H9 (cell line): ENCODE data around the gene RPL36A. TPM values are rescaled to one million over a fixed set of nuclear protein-coding genes. Genes with fewer than 3 reads are reported as not detected.

Source experiments
- DNase-seq: peaks from one replicate; pipeline ENCODE4 v3.0.0-alpha.2; 2017
- H2AFZ ChIP-seq: one replicate; pipeline ENCODE4 v1.6.1; 2013; ENCODE audit warnings: mild to moderate bottlenecking, low read length, control low read depth, moderate library complexity
- H2AK5ac ChIP-seq: 2 replicates; pipeline ENCODE4 v1.6.1; 2013; ENCODE audit warnings: low read length, control low read depth, mixed read lengths; ENCODE audit not compliant: insufficient read length
- H2BK120ac ChIP-seq: one replicate; pipeline ENCODE4 v1.6.1; 2013; ENCODE audit warnings: low read depth, mild to moderate bottlenecking, low read length, control low read depth, inconsistent platforms; ENCODE audit not compliant: poor library complexity, severe bottlenecking
- H2BK12ac ChIP-seq: 2 replicates; pipeline ENCODE4 v1.6.1; 2013; ENCODE audit warnings: low read length, control low read depth, mixed read lengths, low read depth; ENCODE audit not compliant: insufficient read length
- H2BK15ac ChIP-seq: 2 replicates; pipeline ENCODE4 v1.6.1; 2013; ENCODE audit warnings: low read depth, low read length, control low read depth
- H2BK20ac ChIP-seq: one replicate; pipeline ENCODE4 v1.6.1; 2013; ENCODE audit warnings: low read depth, mild to moderate bottlenecking, low read length, control low read depth, inconsistent platforms; ENCODE audit not compliant: poor library complexity, severe bottlenecking
- H2BK5ac ChIP-seq: 2 replicates; pipeline ENCODE4 v1.6.1; 2013; ENCODE audit warnings: low read length, control low read depth, mixed read lengths; ENCODE audit not compliant: insufficient read length
- H3K14ac ChIP-seq: 2 replicates; pipeline ENCODE4 v1.6.1; 2013; ENCODE audit warnings: low read length, control low read depth; ENCODE audit not compliant: insufficient read depth
- H3K18ac ChIP-seq: 2 replicates; pipeline ENCODE4 v1.6.1; 2013; ENCODE audit warnings: low read depth, mild to moderate bottlenecking, mixed read lengths, low read length, control low read depth; ENCODE audit not compliant: insufficient read length
- H3K23ac ChIP-seq: 2 replicates; pipeline ENCODE4 v1.6.1; 2013; ENCODE audit warnings: low read length, control low read depth, mixed read lengths, low read depth; ENCODE audit not compliant: insufficient read length
- H3K23me2 ChIP-seq: 2 replicates; pipeline ENCODE4 v1.6.1; 2013; ENCODE audit warnings: low read depth, mild to moderate bottlenecking, mixed read lengths, low read length, control low read depth; ENCODE audit not compliant: insufficient read length, poor library complexity, severe bottlenecking
- H3K27ac ChIP-seq: 2 replicates; pipeline ENCODE4 v1.5.1; 2013; ENCODE audit warnings: low read length, control low read depth, mixed read lengths, low read depth; ENCODE audit not compliant: insufficient read length
- H3K27me3 ChIP-seq: 2 replicates; pipeline ENCODE4 v1.6.1; 2013; ENCODE audit warnings: low read length, control low read depth, inconsistent platforms; ENCODE audit not compliant: insufficient read depth
- H3K4ac ChIP-seq: 2 replicates; pipeline ENCODE4 v1.6.1; 2013; ENCODE audit warnings: low read depth, mild to moderate bottlenecking, control low read depth, inconsistent platforms, low read length, moderate library complexity
- H3K4me1 ChIP-seq: 2 replicates; pipeline ENCODE4 v1.6.1; 2013; ENCODE audit warnings: low read length, control low read depth, inconsistent platforms; ENCODE audit not compliant: insufficient read depth
- H3K4me2 ChIP-seq: 2 replicates; pipeline ENCODE4 v1.6.1; 2013; ENCODE audit warnings: low read length, control low read depth, mixed read lengths; ENCODE audit not compliant: insufficient read length, insufficient read depth
- H3K56ac ChIP-seq: 2 replicates; pipeline ENCODE4 v1.6.1; 2013; ENCODE audit warnings: low read depth, mild to moderate bottlenecking, mixed read lengths, low read length, control low read depth; ENCODE audit not compliant: insufficient read length
- H3K79me1 ChIP-seq: 2 replicates; pipeline ENCODE4 v1.6.1; 2013; ENCODE audit warnings: low read depth, mild to moderate bottlenecking, moderate library complexity, low read length, control low read depth, inconsistent platforms; ENCODE audit not compliant: insufficient read depth, poor library complexity, severe bottlenecking
- H3K79me2 ChIP-seq: 2 replicates; pipeline ENCODE4 v1.6.1; 2013; ENCODE audit warnings: low read length, control low read depth, inconsistent platforms; ENCODE audit not compliant: insufficient read depth
- H3K9ac ChIP-seq: 2 replicates; pipeline ENCODE4 v1.6.1; 2013; ENCODE audit warnings: low read length, control low read depth, mixed read lengths; ENCODE audit not compliant: insufficient read length; ENCODE audit errors: extremely low read depth
- H3K9me3 ChIP-seq: one replicate; pipeline ENCODE4 v1.6.1; 2013; ENCODE audit warnings: low read depth, low read length, inconsistent platforms; ENCODE audit not compliant: control insufficient read depth
- H3T11ph ChIP-seq: one replicate; pipeline ENCODE4 v1.6.1; 2013; ENCODE audit warnings: mild to moderate bottlenecking, low read length, control low read depth, inconsistent platforms
- H4K20me1 ChIP-seq: one replicate; pipeline ENCODE4 v1.6.1; 2013; ENCODE audit not compliant: control insufficient read depth, insufficient read length, insufficient read depth
- H4K5ac ChIP-seq: 2 replicates; pipeline ENCODE4 v1.6.1; 2013; ENCODE audit warnings: low read depth, mild to moderate bottlenecking, mixed read lengths, low read length, control low read depth; ENCODE audit not compliant: insufficient read length
- H4K8ac ChIP-seq: replicated peaks from 2 replicates; pipeline ENCODE4 v1.6.1; 2013; ENCODE audit warnings: low read length, control low read depth, mixed read lengths, low read depth; ENCODE audit not compliant: insufficient read length
- H4K91ac ChIP-seq: 2 replicates; pipeline ENCODE4 v1.6.1; 2013; ENCODE audit warnings: low read depth, mild to moderate bottlenecking, moderate library complexity, mixed read lengths, low read length, control low read depth; ENCODE audit not compliant: insufficient read length
- H3K27ac Mint-ChIP-seq, 3 experiments: 2 replicates in 2 of 3; 3 replicates in 1 of 3; pipeline ENCODE4 v1.8.0; 2020 to 2021; ENCODE audit warnings: mixed read lengths in 3 of 3, mild to moderate bottlenecking in 1 of 3, moderate library complexity in 1 of 3
- H3K27me3 Mint-ChIP-seq: 2 replicates; pipeline ENCODE4 v1.8.0; 2021; ENCODE audit warnings: low read depth, mild to moderate bottlenecking, moderate library complexity, mixed read lengths
- H3K36me3 Mint-ChIP-seq, 3 experiments: 2 replicates in 2 of 3; 3 replicates in 1 of 3; pipeline ENCODE4 v1.8.0; 2020 to 2021; ENCODE audit warnings: low read depth in 3 of 3, mixed read lengths in 3 of 3; ENCODE audit not compliant: insufficient read depth in 1 of 3
- H3K4me1 Mint-ChIP-seq, 2 experiments: 2 replicates each; pipeline ENCODE4 v1.8.0; 2020; ENCODE audit warnings: mixed read lengths in 2 of 2
- H3K4me3 Mint-ChIP-seq, 2 experiments: 2 replicates in 1 of 2; 3 replicates in 1 of 2; pipeline ENCODE4 v1.8.0; 2020 to 2021; ENCODE audit warnings: mild to moderate bottlenecking in 2 of 2, mixed read lengths in 2 of 2, moderate library complexity in 1 of 2
- H3K9me3 Mint-ChIP-seq, 2 experiments: 2 replicates in 1 of 2; 3 replicates in 1 of 2; pipeline ENCODE4 v1.8.0; 2020; ENCODE audit warnings: mild to moderate bottlenecking in 2 of 2, mixed read lengths in 2 of 2, moderate library complexity in 1 of 2
- CTCF ChIP-seq: fragments of 200-600 bp; sonication (generic); conservative IDR thresholded peaks from 3 replicates; pipeline ENCODE4 v1.8.0; 2021; ENCODE audit warnings: antibody characterized with exemption, mild to moderate bottlenecking
- WGBS: extraction: QIAGEN DNeasy Blood & Tissue Kit; methylation state at CpG from one replicate; pipeline ENCODE4 v1.1.7; 2013; ENCODE audit warnings: missing lambda C conversion rate, low lambda C conversion rate, mixed read lengths; ENCODE audit not compliant: insufficient read length; ENCODE audit errors: extremely low coverage; 5-methylcytosine and 5-hydroxymethylcytosine counted together
- total RNA-seq: library from RNA; stranded (reverse); gene quantifications from 2 replicates; pipeline ENCODE4 v1.2.1, GENCODE V29; 2021

Gene RPL36A
- total RNA-seq, 1 experiment from 2014 or later = 428 TPM

GRCh38 chrX:101370888-101371504 is 19.8 kb upstream of the RPL36A start:
- Histone ChIP-seq H3K18ac (no peak overlapping the region), H3K4me1 (no peaks in the 10 kb centered on the region), H4K91ac (no peak overlapping the region), H2BK20ac (no peak overlapping the region), H3K79me2 (no peaks in the 10 kb centered on the region), H3K23ac (no peak overlapping the region), H4K5ac (no peak overlapping the region), H3K27ac (no peak overlapping the region), H2BK15ac (no peak overlapping the region), H2AFZ (no peak overlapping the region), H3K9me3 (peaks cover 50% of the 10 kb centered on the region), H3K9ac (no peak overlapping the region), H3K4ac (no peak overlapping the region), H3K23me2 (no peaks in the 10 kb centered on the region), H2BK5ac (no peak overlapping the region), H3K4me2 (no peak overlapping the region), H2BK120ac (no peak overlapping the region), H2AK5ac (no peak overlapping the region), H4K20me1 (no peaks in the 10 kb centered on the region), H3T11ph (no peak overlapping the region), H2BK12ac (no peak overlapping the region), H3K79me1 (no peaks in the 10 kb centered on the region), H4K8ac (no peak overlapping the region), H3K56ac (no peak overlapping the region), H3K27me3 (no peaks in the 10 kb centered on the region), H3K14ac (no peak overlapping the region)
- Mint-ChIP-seq H3K27me3 (peaks cover 9% of the 10 kb centered on the region), H3K9me3 (peaks cover 46 to 61% of the 10 kb centered on the region in 2 experiments), H3K4me3 (no peak overlapping the region), H3K36me3 (0 out of 7 replicates have a peak, but pooled peaks cover 0 to 1% (median 0%) of the 10 kb centered on the region in 3 experiments), H3K27ac (no peak overlapping the region), H3K4me1 (no peaks in the 10 kb centered on the region)
- TF ChIP-seq CTCF = no peak
- WGBS = no CpG with 5 or more reads among the region's 3 CpGs
- DNase-seq = no peak
